Lower leg skin (tissue), 3 donors: ENCODE data around the gene CES4A.

ENCODE experiments used
- POLR2A ChIP-seq, 2 donors: fragments of 450-650 bp; IDR thresholded peaks; one replicate each; pipeline ENCODE4 v1.6.1; 2016 to 2017; ENCODE audit warnings: antibody characterized with exemption in 2 of 2, mild to moderate bottlenecking in 1 of 2, moderate library complexity in 1 of 2
- TF ChIP-seq, protein P1 (sequence below), 3 donors: fragments of 450-650 bp; IDR thresholded peaks; one replicate each; pipeline ENCODE4 v1.5.1; 2016; ENCODE audit warnings: antibody characterized with exemption in 3 of 3, mild to moderate bottlenecking in 3 of 3, moderate library complexity in 2 of 3

DNA sequence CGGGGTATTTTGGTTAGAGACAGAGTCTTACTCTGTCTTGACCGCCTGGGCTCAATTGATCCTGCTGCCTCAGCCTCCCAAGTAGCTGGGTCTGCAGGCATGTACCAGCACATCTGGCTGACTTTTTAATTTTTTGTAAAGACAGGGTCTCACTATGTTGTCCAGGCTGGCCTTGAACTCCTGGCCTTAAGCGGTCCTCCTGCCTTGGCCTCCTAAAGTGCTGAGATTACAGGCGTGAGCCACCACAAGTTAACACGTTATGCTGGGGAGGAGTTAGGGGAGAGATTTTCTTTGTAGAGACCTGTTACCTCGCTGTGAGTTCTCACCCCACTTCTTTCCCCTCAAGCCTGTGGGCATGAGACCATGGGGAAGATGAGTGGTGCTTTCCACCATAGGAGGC, 1.8 kb upstream of the CES4A start:
- TF ChIP-seq, protein P1, sequence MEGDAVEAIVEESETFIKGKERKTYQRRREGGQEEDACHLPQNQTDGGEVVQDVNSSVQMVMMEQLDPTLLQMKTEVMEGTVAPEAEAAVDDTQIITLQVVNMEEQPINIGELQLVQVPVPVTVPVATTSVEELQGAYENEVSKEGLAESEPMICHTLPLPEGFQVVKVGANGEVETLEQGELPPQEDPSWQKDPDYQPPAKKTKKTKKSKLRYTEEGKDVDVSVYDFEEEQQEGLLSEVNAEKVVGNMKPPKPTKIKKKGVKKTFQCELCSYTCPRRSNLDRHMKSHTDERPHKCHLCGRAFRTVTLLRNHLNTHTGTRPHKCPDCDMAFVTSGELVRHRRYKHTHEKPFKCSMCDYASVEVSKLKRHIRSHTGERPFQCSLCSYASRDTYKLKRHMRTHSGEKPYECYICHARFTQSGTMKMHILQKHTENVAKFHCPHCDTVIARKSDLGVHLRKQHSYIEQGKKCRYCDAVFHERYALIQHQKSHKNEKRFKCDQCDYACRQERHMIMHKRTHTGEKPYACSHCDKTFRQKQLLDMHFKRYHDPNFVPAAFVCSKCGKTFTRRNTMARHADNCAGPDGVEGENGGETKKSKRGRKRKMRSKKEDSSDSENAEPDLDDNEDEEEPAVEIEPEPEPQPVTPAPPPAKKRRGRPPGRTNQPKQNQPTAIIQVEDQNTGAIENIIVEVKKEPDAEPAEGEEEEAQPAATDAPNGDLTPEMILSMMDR (IDR thresholded peaks at IDR 0.05) = no peak
- no peak for TF ChIP-seq POLR2A (IDR thresholded peaks at IDR 0.05)
